Coronary artery (tissue), 2 donors: ENCODE data around the gene IKZF1.

Experiments
- DNase-seq: peaks from one replicate; pipeline ENCODE4 v3.0.0-alpha.2; 2017; ENCODE audit warnings: low spot score
- H3K27ac ChIP-seq, 2 donors: fragments of 200-600 bp; sonication (generic); one replicate each; pipeline ENCODE4 v1.5.1; 2016 to 2019
- H3K4me3 ChIP-seq: fragments of 200-600 bp; sonication (generic); 2 replicates; pipeline ENCODE4 v1.5.1; 2016; ENCODE audit warnings: mild to moderate bottlenecking, moderate library complexity
- TF ChIP-seq, protein P1 (sequence below): fragments of 200-600 bp; sonication (generic); IDR thresholded peaks from one replicate; pipeline ENCODE4 v1.5.1; 2019; ENCODE audit warnings: antibody characterized with exemption

IKZF1 gene

DNA sequence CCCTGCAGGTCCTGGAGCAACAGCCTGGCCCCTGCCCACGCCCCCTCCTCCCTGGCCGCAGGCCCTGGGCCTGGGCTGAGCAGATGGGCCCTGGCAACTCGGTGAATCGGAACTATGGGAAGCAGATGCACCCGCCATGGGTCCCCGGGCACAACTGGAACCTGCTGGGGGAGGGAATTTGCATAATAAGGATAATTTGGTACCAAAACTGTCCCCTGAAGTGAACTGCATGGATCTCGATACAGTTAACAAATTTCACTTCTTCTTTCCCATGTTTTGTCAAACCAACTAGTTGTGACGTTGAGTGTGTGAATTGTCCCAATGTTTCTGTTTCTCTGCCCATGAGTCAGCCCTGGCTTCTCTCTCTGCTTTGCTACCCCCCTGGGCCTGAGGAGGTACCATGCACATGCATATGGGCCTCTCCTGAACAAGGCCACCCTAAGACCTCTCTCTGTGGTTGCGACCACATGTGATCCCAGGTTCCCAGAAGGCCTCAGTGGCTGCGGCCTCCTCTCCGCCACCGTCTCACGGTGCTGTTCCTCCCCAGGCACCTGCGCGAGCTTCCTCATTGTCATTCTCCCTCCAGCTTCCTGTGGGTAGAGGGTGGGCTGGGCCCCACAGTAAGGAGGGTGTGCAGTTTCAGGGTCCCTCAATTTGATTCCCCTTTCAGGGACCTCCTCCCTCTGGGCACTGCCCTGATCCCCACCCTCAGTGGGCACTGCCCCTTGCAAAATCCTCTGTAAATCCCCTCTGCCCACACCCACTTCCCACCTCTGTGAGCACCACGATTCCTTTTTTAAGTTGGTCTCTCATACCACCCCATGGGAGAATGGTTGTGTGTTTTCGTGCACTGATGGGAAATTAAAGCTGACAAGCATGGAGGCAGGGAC, 105.6 kb downstream of the IKZF1 start:
- DNase-seq = no peak
- Histone ChIP-seq H3K27ac (no peak overlapping the region), H3K4me3 (no peak overlapping the region)
- TF ChIP-seq, protein P1, sequence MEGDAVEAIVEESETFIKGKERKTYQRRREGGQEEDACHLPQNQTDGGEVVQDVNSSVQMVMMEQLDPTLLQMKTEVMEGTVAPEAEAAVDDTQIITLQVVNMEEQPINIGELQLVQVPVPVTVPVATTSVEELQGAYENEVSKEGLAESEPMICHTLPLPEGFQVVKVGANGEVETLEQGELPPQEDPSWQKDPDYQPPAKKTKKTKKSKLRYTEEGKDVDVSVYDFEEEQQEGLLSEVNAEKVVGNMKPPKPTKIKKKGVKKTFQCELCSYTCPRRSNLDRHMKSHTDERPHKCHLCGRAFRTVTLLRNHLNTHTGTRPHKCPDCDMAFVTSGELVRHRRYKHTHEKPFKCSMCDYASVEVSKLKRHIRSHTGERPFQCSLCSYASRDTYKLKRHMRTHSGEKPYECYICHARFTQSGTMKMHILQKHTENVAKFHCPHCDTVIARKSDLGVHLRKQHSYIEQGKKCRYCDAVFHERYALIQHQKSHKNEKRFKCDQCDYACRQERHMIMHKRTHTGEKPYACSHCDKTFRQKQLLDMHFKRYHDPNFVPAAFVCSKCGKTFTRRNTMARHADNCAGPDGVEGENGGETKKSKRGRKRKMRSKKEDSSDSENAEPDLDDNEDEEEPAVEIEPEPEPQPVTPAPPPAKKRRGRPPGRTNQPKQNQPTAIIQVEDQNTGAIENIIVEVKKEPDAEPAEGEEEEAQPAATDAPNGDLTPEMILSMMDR = no peak

DNA sequence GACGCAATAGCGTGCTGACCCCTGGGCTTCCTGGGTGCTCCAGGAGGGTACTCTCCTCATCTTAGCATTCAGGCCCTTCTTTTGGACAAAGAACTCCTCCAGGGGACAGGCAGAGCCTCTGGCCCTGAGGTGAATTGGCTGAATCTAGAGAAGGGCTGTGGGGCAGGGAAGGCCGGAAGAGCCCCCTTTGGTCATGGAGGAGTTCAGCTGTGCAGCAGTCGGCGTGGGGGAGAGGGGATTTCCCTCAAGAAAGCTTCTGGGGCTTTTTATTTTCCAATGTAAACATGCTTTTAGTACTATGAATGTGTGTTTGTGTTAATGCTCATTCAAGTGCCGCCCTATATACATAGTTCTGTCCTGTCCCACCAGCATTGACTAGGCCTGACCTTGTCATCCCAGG, 106.8 kb downstream of the IKZF1 start:
- H3K4me3 ChIP-seq = no peak overlapping the region
- TF ChIP-seq, protein P1 = no peak
- H3K27ac ChIP-seq = no peak overlapping the region
- no peak for DNase-seq

DNA sequence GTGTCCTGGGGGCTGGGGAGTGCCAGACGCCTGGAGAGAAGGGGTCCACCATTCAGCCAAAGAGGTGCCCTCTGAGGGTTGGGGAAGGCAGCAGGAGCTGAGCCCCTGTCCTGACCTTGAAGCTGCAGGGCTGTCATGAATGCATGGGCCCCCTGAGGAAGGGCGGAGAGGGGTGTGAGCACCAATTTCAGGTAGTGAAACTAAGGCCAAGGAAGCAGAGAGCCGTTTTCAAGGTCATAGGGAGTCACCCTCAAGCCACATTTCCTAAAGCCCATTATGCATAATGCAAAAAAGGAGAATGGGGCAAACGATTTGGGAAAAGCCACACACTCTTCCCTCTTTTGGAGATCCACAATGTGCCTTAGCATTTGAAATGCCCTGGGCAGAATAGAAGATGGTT, 108.5 kb downstream of the IKZF1 start:
- no peak overlapping the region for H3K27ac ChIP-seq
- TF ChIP-seq, protein P1 = no peak
- H3K4me3 ChIP-seq = no peak overlapping the region
- DNase-seq = no peak

DNA sequence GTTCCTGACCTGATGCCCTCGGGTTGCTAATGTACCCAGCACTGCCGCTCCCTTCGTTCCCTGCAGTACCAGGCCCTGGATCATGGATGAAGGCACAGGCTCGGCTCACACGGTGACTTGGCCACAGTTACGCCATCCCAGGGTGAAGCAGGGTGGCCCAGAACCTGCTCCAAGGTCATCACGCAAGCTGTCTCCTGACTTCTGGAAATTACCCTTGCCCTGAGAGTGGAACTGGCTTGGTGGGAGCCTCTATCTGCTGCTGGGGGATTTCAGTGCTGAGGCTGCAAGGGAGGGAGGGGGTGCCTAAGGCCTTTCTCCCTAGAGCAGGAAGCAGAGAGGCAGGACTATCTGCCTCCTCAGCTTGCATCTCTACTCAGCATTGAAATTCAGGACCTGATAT, 109.0 kb downstream of the IKZF1 start:
- TF ChIP-seq, protein P1 = no peak
- H3K4me3 ChIP-seq = no peak overlapping the region
- no peak for DNase-seq
- H3K27ac ChIP-seq = no peak overlapping the region

DNA sequence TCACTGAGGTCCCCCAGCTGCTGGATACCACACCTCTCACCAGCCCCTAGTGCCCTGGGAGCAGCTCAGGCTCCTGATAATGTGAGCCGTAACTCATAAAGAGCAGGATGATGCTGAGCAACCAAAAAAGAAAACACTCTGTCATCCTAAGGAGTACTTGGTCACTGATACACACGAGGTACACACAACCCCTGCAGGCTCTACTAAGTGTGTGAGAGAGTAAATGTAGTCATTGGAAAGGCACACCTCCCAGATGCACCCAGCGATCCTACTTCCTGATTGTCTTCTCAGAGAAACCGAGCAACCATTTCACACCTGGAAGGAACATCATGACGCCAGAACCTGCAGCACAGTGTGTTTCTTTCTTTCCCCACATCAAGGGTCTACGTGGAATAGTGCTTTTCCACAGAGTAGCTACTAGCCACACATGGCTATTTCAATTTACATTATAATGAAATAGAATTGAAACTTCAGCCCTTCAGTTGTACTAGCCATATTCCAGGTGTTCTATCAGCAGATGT, 111.4 kb downstream of the IKZF1 start:
- H3K27ac ChIP-seq = peak overlapping the region in 1 of 2 donors; percentile 22
- no peak for DNase-seq
- no peak overlapping the region for H3K4me3 ChIP-seq
- TF ChIP-seq, protein P1 = no peak

DNA sequence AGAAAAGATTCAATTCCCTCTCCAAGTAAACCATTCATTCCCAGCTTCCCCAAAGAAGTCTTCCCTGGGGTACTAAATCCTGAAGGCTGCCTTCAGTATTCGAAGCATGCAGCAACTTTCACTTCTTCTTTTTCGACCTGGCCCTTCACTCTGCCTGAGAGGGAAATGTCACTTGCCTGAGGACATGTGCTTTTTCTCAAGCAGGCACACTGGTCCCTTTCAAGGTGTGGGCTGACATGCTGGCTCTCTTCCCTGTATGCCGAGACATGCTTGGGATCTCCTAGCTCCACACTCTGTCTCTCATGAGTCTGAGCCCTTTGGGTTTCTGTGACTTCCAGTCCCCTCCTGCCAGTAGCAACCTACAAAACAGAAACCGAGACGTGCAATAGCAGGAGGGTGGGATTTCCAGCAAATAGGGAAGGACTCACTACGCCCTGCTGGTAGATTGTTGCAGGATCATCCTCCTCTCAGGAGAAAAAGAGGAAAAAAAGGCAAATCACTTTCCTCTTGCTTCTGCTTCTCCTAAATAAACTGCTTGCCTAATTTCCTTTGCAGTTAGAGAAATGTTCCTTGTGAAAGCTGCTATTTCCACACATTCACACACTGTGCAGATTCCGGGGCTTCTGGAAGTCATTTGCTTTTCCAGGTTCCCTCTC, 112.1 kb downstream of the IKZF1 start:
- Histone ChIP-seq H3K4me3 (no peak overlapping the region), H3K27ac (peak overlapping the region in 1 of 2 donors; percentile 22)
- TF ChIP-seq, protein P1 = no peak
- no peak for DNase-seq
